Measurements from ENCODE around the gene MCC.

MCC gene

DNA sequence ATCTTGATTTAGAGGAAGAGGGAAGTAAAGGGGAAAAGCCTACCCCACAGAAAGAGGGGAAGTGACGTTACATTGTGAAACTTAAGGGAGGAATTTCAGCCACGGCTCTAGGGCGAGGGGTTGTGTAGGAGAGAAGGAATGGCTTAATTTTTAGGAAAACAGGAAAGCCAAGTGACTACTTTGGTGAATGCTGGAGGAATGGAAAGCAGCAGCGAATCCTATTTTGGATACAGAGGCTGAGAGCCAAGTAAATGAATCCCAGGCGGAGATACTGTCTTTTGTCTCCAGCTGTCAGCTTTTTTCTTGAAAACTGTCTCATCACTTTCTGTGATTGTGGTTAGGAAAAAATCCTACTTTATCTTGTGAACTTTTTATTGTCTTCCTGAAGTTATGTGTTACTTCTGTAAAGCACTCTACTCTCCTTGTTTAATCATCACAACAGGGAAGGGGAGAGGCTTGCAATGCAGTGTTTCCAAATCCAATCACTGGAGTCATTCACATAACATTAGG lies 241.8 kb downstream of the MCC start:
- TF ChIP-seq SIN3A (IDR thresholded peaks at IDR 0.05; ENCODE audit: borderline replicate concordance, insufficient read depth, low read length) (no peak), TAF1 (IDR thresholded peaks at IDR 0.05; ENCODE audit: borderline replicate concordance, insufficient read depth, low read length) (no peak), FOXP2 (optimal IDR thresholded peaks at IDR 0.05; ENCODE audit: borderline replicate concordance, extremely low read depth, extremely low read length, insufficient read depth) (no peak), POLR2AphosphoS5 (IDR thresholded peaks at IDR 0.05; ENCODE audit: low read depth, low read length) (0 out of 2 replicates have a peak, but pooled peaks have one; percentile 18)

GRCh38 chr5:113245427-113246225 lies 242.6 kb downstream of the MCC start:
- TF ChIP-seq POLR2AphosphoS5 (IDR thresholded peaks at IDR 0.05; ENCODE audit: low read depth, low read length), result no peak
- TF ChIP-seq SIN3A (IDR thresholded peaks at IDR 0.05; ENCODE audit: borderline replicate concordance, insufficient read depth, low read length), result no peak
- no peak for TF ChIP-seq REST (IDR thresholded peaks at IDR 0.05; ENCODE audit: insufficient read depth in 1 of 2, low read depth in 2 of 2, low read length in 2 of 2)
- no peak for TF ChIP-seq FOXP2 (optimal IDR thresholded peaks at IDR 0.05; ENCODE audit: borderline replicate concordance, extremely low read depth, extremely low read length, insufficient read depth)
- no peak for TF ChIP-seq TAF1 (IDR thresholded peaks at IDR 0.05; ENCODE audit: borderline replicate concordance, insufficient read depth, low read length)

- TF ChIP-seq REST (IDR thresholded peaks at IDR 0.05; ENCODE audit: insufficient read depth in 1 of 2, low read depth in 2 of 2, low read length in 2 of 2), result no peak
- no peak for TF ChIP-seq SIN3A (IDR thresholded peaks at IDR 0.05; ENCODE audit: borderline replicate concordance, insufficient read depth, low read length)
- TF ChIP-seq TAF1 (IDR thresholded peaks at IDR 0.05; ENCODE audit: borderline replicate concordance, insufficient read depth, low read length), result no peak
- no peak for TF ChIP-seq POLR2AphosphoS5 (IDR thresholded peaks at IDR 0.05; ENCODE audit: low read depth, low read length)
- TF ChIP-seq FOXP2 (optimal IDR thresholded peaks at IDR 0.05; ENCODE audit: borderline replicate concordance, extremely low read depth, extremely low read length, insufficient read depth), result no peak
Measured at GRCh38 chr5:113244966-113245365, 243.3 kb downstream of the MCC start.

DNA sequence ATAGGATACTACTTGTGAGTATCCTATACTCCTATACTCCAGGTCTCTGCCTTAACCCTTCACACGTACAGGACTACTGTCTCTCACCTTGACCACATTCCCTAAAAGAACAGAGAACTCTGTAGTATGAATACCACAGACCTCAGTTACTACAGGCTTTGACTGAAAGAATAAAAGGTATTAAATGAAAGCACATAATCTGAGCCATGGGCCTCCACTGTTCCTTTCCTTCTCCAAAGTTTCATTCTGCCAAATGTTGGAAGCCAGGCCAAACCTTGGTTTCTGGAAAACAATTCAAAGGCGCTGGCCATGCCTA lies 244.9 kb downstream of the MCC start:
- TF ChIP-seq REST (IDR thresholded peaks at IDR 0.05; ENCODE audit: insufficient read depth in 1 of 2, low read depth in 2 of 2, low read length in 2 of 2) (no peak), POLR2AphosphoS5 (IDR thresholded peaks at IDR 0.05; ENCODE audit: low read depth, low read length) (no peak), TAF1 (IDR thresholded peaks at IDR 0.05; ENCODE audit: borderline replicate concordance, insufficient read depth, low read length) (no peak), SIN3A (IDR thresholded peaks at IDR 0.05; ENCODE audit: borderline replicate concordance, insufficient read depth, low read length) (no peak), FOXP2 (optimal IDR thresholded peaks at IDR 0.05; ENCODE audit: borderline replicate concordance, extremely low read depth, extremely low read length, insufficient read depth) (no peak)

GRCh38 chr5:113242481-113243348 lies 245.5 kb downstream of the MCC start:
- TF ChIP-seq POLR2AphosphoS5 (IDR thresholded peaks at IDR 0.05; ENCODE audit: low read depth, low read length), result no peak
